GM12878 (cell line): ENCODE data around the gene SEC16A. TPM values are rescaled to one million over a fixed set of nuclear protein-coding genes. Genes with fewer than 3 reads are reported as not detected.
A peak's percentile ranks its signal among the peaks of the same experiment; 100 is the strongest.

ENCODE experiments used
- ETV6 ChIP-seq, 2 experiments: fragments of 450-650 bp in 1 of 2; IDR thresholded peaks in 1 of 2; conservative IDR thresholded peaks in 1 of 2; 2 replicates each; pipeline ENCODE4 v1.6.1; 2014; ENCODE audit warnings: antibody characterized with exemption in 1 of 2, borderline replicate concordance in 1 of 2, low read depth in 1 of 2, mild to moderate bottlenecking in 1 of 2, moderate library complexity in 1 of 2
- FOXK2 ChIP-seq: fragments of 450-650 bp; IDR thresholded peaks from 2 replicates; pipeline ENCODE4 v1.6.1; 2017; ENCODE audit warnings: mild to moderate bottlenecking, moderate library complexity
- HDAC6 ChIP-seq: fragments of 200-600 bp; sonication (generic); IDR thresholded peaks from one replicate; pipeline ENCODE4 v1.8.0; 2017; ENCODE audit warnings: antibody characterized with exemption; ENCODE audit not compliant: unreplicated experiment
- PAX5 ChIP-seq: IDR thresholded peaks from 2 replicates; pipeline ENCODE4 v1.6.1; 2011; ENCODE audit warnings: low read depth, low read length, borderline replicate concordance
- SREBF1 ChIP-seq: IDR thresholded peaks from 2 replicates; pipeline ENCODE4 v1.6.1; 2012; ENCODE audit warnings: mild to moderate bottlenecking, low read length
- SUZ12 ChIP-seq: fragments of 200-600 bp; sonication (generic); IDR thresholded peaks from one replicate; pipeline ENCODE4 v1.6.1; 2018; ENCODE audit warnings: antibody characterized with exemption, mild to moderate bottlenecking; ENCODE audit not compliant: unreplicated experiment
- ZNF217 ChIP-seq: fragments of 450-650 bp; IDR thresholded peaks from 2 replicates; pipeline ENCODE4 v1.6.1; 2017; ENCODE audit warnings: antibody characterized with exemption, mild to moderate bottlenecking
- ZNF622 ChIP-seq: fragments of 450-650 bp; IDR thresholded peaks from 2 replicates; pipeline ENCODE4 v1.6.1; 2017; ENCODE audit warnings: mild to moderate bottlenecking, inconsistent platforms
- polyA plus RNA-seq, 11 experiments: library from polyadenylated mRNA; depleted of rRNA in 4 of 11; unstranded in 6 of 11; stranded (reverse) in 5 of 11; fragments of >200 nt; fragmentation: Nextera tagmentation in 4 of 11; fragmentation: Illumina TruSeq in 1 of 11; extraction: Ambion mirVana in 4 of 11; extraction: Trizol in 1 of 11; gene quantifications; 1 replicate in 1 of 11; 2 replicates in 10 of 11; pipeline versions ENCODE4 v1.2.1 to v1.2.3, GENCODE V29; 2011 to 2016; ENCODE audit warnings: inconsistent platforms in 2 of 11, missing spikeins in 2 of 11, low read depth in 1 of 11
- total RNA-seq, 4 experiments: library from RNA; depleted of rRNA in 3 of 4; stranded (reverse); fragments of >200 nt in 3 of 4; fragmentation: Illumina TruSeq in 1 of 4; extraction: Trizol in 1 of 4; gene quantifications; 2 replicates each; pipeline versions ENCODE4 v1.2.1 to v1.2.3, GENCODE V29; 2013 to 2021
- TF ChIP-seq, protein P1 (sequence below): fragments of 450-650 bp; IDR thresholded peaks from 2 replicates; pipeline ENCODE4 v1.6.1; 2017; ENCODE audit warnings: mild to moderate bottlenecking, moderate library complexity
- TF ChIP-seq, protein P2 (sequence below): IDR thresholded peaks from 2 replicates; pipeline ENCODE4 v1.6.1; 2012; ENCODE audit warnings: low read depth, low read length, improper control_type of control experiment
- TF ChIP-seq, protein P3 (sequence below): IDR thresholded peaks from 2 replicates; pipeline ENCODE4 v1.6.1; 2012; ENCODE audit warnings: low read length, inconsistent platforms
- TF ChIP-seq, protein P4 (sequence below): fragments of 450-650 bp; IDR thresholded peaks from 2 replicates; pipeline ENCODE4 v1.6.1; 2016; ENCODE audit warnings: mild to moderate bottlenecking
- TF ChIP-seq, protein P5 (sequence below): fragments of 450-650 bp; formaldehyde crosslinking; IDR thresholded peaks from 2 replicates; pipeline ENCODE4 v1.4.0; 2022; ENCODE audit warnings: mild to moderate bottlenecking, moderate library complexity
- TF ChIP-seq, protein P6 (sequence below): IDR thresholded peaks from 2 replicates; pipeline ENCODE4 v1.6.1; 2011; ENCODE audit warnings: borderline replicate concordance, low read depth, mild to moderate bottlenecking, moderate library complexity, low read length; ENCODE audit not compliant: insufficient read depth, poor library complexity, severe bottlenecking
- TF ChIP-seq, protein P7 (sequence below): IDR thresholded peaks from 2 replicates; pipeline ENCODE4 v1.6.1; 2011; ENCODE audit warnings: mild to moderate bottlenecking, low read depth, low read length, moderate library complexity; ENCODE audit not compliant: insufficient replicate concordance

The SEC16A gene
- total and polyA plus RNA-seq, 10 of the 15 experiments (the other 5 are each of a cell fraction or from before 2014, with no cell fraction given): 9.9 to 59.1 (median 21.7) TPM

DNA sequence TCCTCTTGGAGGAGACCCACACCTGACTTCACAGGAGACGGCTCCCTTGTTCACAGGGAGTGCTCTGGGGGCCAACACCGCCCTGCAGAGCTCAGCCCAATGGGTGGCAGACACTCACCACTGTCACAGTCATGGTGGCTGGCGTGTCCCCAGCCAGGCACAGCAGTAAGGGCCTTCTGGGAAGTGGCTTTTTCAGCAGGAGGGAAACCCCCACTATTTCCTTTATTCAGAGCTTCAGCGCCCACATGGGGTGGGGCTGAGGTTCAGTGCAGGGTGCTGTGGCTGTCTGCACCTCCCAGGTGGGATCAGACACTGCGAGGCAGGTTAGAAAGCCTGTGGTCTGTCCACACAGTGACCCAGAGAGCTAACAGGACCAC is 79.3 kb downstream of the SEC16A start (continued):
- TF ChIP-seq, protein P1, sequence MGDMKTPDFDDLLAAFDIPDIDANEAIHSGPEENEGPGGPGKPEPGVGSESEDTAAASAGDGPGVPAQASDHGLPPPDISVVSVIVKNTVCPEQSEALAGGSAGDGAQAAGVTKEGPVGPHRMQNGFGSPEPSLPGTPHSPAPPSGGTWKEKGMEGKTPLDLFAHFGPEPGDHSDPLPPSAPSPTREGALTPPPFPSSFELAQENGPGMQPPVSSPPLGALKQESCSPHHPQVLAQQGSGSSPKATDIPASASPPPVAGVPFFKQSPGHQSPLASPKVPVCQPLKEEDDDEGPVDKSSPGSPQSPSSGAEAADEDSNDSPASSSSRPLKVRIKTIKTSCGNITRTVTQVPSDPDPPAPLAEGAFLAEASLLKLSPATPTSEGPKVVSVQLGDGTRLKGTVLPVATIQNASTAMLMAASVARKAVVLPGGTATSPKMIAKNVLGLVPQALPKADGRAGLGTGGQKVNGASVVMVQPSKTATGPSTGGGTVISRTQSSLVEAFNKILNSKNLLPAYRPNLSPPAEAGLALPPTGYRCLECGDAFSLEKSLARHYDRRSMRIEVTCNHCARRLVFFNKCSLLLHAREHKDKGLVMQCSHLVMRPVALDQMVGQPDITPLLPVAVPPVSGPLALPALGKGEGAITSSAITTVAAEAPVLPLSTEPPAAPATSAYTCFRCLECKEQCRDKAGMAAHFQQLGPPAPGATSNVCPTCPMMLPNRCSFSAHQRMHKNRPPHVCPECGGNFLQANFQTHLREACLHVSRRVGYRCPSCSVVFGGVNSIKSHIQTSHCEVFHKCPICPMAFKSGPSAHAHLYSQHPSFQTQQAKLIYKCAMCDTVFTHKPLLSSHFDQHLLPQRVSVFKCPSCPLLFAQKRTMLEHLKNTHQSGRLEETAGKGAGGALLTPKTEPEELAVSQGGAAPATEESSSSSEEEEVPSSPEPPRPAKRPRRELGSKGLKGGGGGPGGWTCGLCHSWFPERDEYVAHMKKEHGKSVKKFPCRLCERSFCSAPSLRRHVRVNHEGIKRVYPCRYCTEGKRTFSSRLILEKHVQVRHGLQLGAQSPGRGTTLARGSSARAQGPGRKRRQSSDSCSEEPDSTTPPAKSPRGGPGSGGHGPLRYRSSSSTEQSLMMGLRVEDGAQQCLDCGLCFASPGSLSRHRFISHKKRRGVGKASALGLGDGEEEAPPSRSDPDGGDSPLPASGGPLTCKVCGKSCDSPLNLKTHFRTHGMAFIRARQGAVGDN: peak; percentile 79
- TF ChIP-seq, protein P2, sequence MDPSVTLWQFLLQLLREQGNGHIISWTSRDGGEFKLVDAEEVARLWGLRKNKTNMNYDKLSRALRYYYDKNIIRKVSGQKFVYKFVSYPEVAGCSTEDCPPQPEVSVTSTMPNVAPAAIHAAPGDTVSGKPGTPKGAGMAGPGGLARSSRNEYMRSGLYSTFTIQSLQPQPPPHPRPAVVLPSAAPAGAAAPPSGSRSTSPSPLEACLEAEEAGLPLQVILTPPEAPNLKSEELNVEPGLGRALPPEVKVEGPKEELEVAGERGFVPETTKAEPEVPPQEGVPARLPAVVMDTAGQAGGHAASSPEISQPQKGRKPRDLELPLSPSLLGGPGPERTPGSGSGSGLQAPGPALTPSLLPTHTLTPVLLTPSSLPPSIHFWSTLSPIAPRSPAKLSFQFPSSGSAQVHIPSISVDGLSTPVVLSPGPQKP: no peak
- TF ChIP-seq, protein P3, sequence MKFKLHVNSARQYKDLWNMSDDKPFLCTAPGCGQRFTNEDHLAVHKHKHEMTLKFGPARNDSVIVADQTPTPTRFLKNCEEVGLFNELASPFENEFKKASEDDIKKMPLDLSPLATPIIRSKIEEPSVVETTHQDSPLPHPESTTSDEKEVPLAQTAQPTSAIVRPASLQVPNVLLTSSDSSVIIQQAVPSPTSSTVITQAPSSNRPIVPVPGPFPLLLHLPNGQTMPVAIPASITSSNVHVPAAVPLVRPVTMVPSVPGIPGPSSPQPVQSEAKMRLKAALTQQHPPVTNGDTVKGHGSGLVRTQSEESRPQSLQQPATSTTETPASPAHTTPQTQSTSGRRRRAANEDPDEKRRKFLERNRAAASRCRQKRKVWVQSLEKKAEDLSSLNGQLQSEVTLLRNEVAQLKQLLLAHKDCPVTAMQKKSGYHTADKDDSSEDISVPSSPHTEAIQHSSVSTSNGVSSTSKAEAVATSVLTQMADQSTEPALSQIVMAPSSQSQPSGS: no peak
- TF ChIP-seq, protein P4, sequence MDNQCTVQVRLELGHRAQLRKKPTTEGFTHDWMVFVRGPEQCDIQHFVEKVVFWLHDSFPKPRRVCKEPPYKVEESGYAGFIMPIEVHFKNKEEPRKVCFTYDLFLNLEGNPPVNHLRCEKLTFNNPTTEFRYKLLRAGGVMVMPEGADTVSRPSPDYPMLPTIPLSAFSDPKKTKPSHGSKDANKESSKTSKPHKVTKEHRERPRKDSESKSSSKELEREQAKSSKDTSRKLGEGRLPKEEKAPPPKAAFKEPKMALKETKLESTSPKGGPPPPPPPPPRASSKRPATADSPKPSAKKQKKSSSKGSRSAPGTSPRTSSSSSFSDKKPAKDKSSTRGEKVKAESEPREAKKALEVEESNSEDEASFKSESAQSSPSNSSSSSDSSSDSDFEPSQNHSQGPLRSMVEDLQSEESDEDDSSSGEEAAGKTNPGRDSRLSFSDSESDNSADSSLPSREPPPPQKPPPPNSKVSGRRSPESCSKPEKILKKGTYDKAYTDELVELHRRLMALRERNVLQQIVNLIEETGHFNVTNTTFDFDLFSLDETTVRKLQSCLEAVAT: 0 out of 2 replicates have a peak, but pooled peaks have one; percentile 40
- no peak for TF ChIP-seq FOXK2
- TF ChIP-seq PAX5: no peak
- peak in 1 of 2 experiments; percentile 61; a peak in 1 of 4 replicates for TF ChIP-seq ETV6 (conservative IDR thresholded peaks at IDR 0.05 in 1 of 2, IDR thresholded peaks at IDR 0.05 in 1 of 2; ENCODE audit: borderline replicate concordance in 1 of 2, low read depth in 1 of 2)
- TF ChIP-seq, protein P5, sequence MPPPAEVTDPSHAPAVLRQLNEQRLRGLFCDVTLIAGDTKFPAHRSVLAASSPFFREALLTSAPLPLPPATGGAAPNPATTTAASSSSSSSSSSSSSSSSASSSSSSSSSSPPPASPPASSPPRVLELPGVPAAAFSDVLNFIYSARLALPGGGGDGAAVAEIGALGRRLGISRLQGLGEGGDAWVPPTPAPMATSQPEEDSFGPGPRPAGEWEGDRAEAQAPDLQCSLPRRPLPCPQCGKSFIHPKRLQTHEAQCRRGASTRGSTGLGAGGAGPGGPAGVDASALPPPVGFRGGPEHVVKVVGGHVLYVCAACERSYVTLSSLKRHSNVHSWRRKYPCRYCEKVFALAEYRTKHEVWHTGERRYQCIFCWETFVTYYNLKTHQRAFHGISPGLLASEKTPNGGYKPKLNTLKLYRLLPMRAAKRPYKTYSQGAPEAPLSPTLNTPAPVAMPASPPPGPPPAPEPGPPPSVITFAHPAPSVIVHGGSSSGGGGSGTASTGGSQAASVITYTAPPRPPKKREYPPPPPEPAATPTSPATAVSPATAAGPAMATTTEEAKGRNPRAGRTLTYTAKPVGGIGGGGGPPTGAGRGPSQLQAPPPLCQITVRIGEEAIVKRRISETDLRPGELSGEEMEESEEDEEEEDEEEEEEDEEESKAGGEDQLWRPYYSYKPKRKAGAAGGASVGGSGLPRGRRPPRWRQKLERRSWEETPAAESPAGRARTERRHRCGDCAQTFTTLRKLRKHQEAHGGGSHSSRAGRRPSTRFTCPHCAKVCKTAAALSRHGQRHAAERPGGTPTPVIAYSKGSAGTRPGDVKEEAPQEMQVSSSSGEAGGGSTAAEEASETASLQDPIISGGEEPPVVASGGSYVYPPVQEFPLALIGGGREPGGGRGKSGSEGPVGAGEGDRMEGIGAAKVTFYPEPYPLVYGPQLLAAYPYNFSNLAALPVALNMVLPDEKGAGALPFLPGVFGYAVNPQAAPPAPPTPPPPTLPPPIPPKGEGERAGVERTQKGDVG (CRISPR knock-in tag): no peak
- TF ChIP-seq, protein P6, sequence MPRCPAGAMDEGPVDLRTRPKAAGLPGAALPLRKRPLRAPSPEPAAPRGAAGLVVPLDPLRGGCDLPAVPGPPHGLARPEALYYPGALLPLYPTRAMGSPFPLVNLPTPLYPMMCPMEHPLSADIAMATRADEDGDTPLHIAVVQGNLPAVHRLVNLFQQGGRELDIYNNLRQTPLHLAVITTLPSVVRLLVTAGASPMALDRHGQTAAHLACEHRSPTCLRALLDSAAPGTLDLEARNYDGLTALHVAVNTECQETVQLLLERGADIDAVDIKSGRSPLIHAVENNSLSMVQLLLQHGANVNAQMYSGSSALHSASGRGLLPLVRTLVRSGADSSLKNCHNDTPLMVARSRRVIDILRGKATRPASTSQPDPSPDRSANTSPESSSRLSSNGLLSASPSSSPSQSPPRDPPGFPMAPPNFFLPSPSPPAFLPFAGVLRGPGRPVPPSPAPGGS: peak; percentile 27
- TF ChIP-seq ZNF622: no peak
- TF ChIP-seq SUZ12: no peak
- TF ChIP-seq, protein P7, sequence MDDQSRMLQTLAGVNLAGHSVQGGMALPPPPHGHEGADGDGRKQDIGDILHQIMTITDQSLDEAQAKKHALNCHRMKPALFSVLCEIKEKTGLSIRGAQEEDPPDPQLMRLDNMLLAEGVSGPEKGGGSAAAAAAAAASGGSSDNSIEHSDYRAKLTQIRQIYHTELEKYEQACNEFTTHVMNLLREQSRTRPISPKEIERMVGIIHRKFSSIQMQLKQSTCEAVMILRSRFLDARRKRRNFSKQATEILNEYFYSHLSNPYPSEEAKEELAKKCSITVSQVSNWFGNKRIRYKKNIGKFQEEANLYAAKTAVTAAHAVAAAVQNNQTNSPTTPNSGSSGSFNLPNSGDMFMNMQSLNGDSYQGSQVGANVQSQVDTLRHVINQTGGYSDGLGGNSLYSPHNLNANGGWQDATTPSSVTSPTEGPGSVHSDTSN: no peak
- TF ChIP-seq SREBF1: no peak
- no peak for TF ChIP-seq ZNF217
- no peak for TF ChIP-seq HDAC6
